Gastrocnemius medialis (tissue), 4 donors: ENCODE results near the gene DMAC2.

Experiments used
- POLR2A ChIP-seq, 2 donors: fragments of 450-650 bp; IDR thresholded peaks; one replicate each; pipeline ENCODE4 v1.6.1; 2017; ENCODE audit warnings: antibody characterized with exemption in 2 of 2, mild to moderate bottlenecking in 2 of 2, moderate library complexity in 2 of 2
- TF ChIP-seq, protein P1 (sequence below), 5 experiments: fragments of 450-650 bp in 3 of 5; fragments of 200-600 bp in 2 of 5; sonication (generic) in 2 of 5; IDR thresholded peaks in 4 of 5; conservative IDR thresholded peaks in 1 of 5; 1 replicate in 4 of 5; 2 replicates in 1 of 5; pipeline ENCODE4 v1.5.1; 2016 to 2019; ENCODE audit warnings: antibody characterized with exemption in 5 of 5, mild to moderate bottlenecking in 3 of 5, moderate library complexity in 3 of 5

DNA sequence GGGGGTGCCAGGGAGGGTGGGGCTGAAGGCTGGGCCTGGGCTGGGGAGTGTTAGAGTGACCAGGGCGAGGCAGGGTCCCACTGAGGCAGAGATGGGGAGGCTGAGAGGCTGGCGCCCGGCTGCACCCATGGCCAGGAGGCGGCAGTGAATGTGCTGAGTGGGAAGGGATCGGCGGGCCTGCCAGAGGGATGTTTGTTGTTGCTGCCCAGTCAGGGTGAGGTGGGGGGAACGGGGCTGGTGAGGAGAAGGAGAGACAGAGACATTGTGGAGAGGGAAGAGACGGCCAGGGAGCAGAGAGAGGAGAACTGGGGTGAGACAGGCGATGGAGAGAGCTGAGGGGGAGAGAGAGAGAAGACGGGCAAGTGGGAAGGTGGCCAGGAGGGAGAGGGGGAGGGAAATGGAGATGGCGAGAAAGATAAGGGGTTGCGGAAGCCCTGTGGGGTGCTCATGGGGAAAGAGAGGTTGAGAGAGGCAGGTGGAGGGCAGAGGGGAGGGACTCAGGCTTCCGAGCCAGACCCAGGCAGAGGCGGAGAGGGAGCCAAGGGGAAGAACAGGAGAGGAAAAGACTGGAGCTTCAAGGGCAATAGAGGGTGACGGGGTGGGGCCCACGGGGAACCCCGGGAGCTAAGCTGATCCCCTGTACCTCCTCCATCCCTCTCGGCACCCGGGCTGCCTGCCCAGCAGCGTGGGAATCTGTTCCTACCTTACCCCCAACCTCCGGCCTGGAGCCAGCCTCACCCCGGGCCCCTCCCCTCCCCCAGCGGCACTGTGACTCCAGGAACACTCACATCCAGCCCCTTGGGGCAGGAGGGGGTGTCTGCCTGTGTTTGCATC is 11.8 kb downstream of the DMAC2 start:
- TF ChIP-seq POLR2A (IDR thresholded peaks at IDR 0.05) = no peak
- TF ChIP-seq, protein P1, sequence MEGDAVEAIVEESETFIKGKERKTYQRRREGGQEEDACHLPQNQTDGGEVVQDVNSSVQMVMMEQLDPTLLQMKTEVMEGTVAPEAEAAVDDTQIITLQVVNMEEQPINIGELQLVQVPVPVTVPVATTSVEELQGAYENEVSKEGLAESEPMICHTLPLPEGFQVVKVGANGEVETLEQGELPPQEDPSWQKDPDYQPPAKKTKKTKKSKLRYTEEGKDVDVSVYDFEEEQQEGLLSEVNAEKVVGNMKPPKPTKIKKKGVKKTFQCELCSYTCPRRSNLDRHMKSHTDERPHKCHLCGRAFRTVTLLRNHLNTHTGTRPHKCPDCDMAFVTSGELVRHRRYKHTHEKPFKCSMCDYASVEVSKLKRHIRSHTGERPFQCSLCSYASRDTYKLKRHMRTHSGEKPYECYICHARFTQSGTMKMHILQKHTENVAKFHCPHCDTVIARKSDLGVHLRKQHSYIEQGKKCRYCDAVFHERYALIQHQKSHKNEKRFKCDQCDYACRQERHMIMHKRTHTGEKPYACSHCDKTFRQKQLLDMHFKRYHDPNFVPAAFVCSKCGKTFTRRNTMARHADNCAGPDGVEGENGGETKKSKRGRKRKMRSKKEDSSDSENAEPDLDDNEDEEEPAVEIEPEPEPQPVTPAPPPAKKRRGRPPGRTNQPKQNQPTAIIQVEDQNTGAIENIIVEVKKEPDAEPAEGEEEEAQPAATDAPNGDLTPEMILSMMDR (IDR thresholded peaks at IDR 0.05 in 4 of 5, conservative IDR thresholded peaks at IDR 0.05 in 1 of 5) = no peak
